PFSK-1 (cell line): ENCODE results near the gene THAP5.

Source experiments
- FOXP2 ChIP-seq: optimal IDR thresholded peaks from 2 replicates; pipeline ENCODE3; 2011; ENCODE audit warnings: borderline replicate concordance, control low read depth, inconsistent platforms; ENCODE audit not compliant: insufficient read depth; ENCODE audit errors: extremely low read length, extremely low read depth
- POLR2AphosphoS5 ChIP-seq: IDR thresholded peaks from 2 replicates; pipeline ENCODE4 v1.6.1; 2012; ENCODE audit warnings: low read depth, mild to moderate bottlenecking, control low read depth, low read length, moderate library complexity
- REST ChIP-seq, 2 experiments: IDR thresholded peaks; 2 replicates each; pipeline versions ENCODE4 v1.6.1 to v1.8.0; 2011 to 2012; ENCODE audit warnings: low read depth in 2 of 2, low read length in 2 of 2, control low read depth in 1 of 2, inconsistent platforms in 1 of 2, mild to moderate bottlenecking in 1 of 2, moderate library complexity in 1 of 2; ENCODE audit not compliant: insufficient read depth in 1 of 2
- SIN3A ChIP-seq: IDR thresholded peaks from 2 replicates; pipeline ENCODE4 v1.6.1; 2012; ENCODE audit warnings: mild to moderate bottlenecking, low read length, moderate library complexity, borderline replicate concordance; ENCODE audit not compliant: insufficient read depth
- TAF1 ChIP-seq: IDR thresholded peaks from 2 replicates; pipeline ENCODE4 v1.6.1; 2012; ENCODE audit warnings: low read length, control low read depth, borderline replicate concordance; ENCODE audit not compliant: insufficient read depth

- TF ChIP-seq POLR2AphosphoS5 (no peak), REST (IDR thresholded peaks at IDR 0.05; ENCODE audit: insufficient read depth in 1 of 2, low read depth in 2 of 2, low read length in 2 of 2) (no peak), TAF1 (no peak), SIN3A (no peak), FOXP2 (no peak)
Observed at GRCh38 chr7:108598914-108599580, 29.5 kb upstream of the THAP5 start.
